ENCODE results near the gene PODXL.

PODXL gene

GRCh38 chr7:131499801-131500200 is 56.6 kb downstream of the PODXL start:
- H3K4me1 ChIP-seq: peaks cover 0 to 25% (median 10%) of the 10 kb centered on the region in 4 donors
- peaks cover 6 to 35% (median 13%) of the 10 kb centered on the region in 3 donors for H3K36me3 ChIP-seq
- DNase-seq: no peak
- H3K27me3 ChIP-seq: no peaks in the 10 kb centered on the region
- TF ChIP-seq CTCF (IDR thresholded peaks at IDR 0.05): no peak
- intact Hi-C loops (cut with DNase I; ENCODE audit: low total_unique reads): no loop called here
- no peak overlapping the region for H3K27ac ChIP-seq
- H3K4me3 ChIP-seq: no peak overlapping the region
- no peaks in the 10 kb centered on the region for H3K9me3 ChIP-seq

- Histone ChIP-seq H3K4me3 (no peak overlapping the region), H3K36me3 (peaks cover 6 to 35% (median 13%) of the 10 kb centered on the region in 3 donors), H3K4me1 (peaks cover 0 to 21% (median 6%) of the 10 kb centered on the region in 4 donors), H3K9me3 (no peaks in the 10 kb centered on the region), H3K27me3 (no peaks in the 10 kb centered on the region), H3K27ac (no peak overlapping the region)
- TF ChIP-seq CTCF (IDR thresholded peaks at IDR 0.05): no peak
- no peak for DNase-seq
- intact Hi-C loops (cut with DNase I; ENCODE audit: low total_unique reads): no loop called here
Observed at GRCh38 chr7:131498237-131498885, 58.1 kb downstream of the PODXL start.

- peaks cover 0 to 12% (median 2%) of the 10 kb centered on the region in 4 donors for H3K4me1 ChIP-seq
- no peaks in the 10 kb centered on the region for H3K27me3 ChIP-seq
- H3K36me3 ChIP-seq: peaks cover 6 to 35% (median 13%) of the 10 kb centered on the region in 3 donors
- no peak for DNase-seq
- intact Hi-C loops (cut with DNase I; ENCODE audit: low total_unique reads): no loop called here
- H3K9me3 ChIP-seq: no peaks in the 10 kb centered on the region
- no peak for TF ChIP-seq CTCF (IDR thresholded peaks at IDR 0.05)
- H3K27ac ChIP-seq: no peak overlapping the region
- no peak overlapping the region for H3K4me3 ChIP-seq
Observed at GRCh38 chr7:131497454-131497853, 59.0 kb downstream of the PODXL start.

- no peak for TF ChIP-seq CTCF (IDR thresholded peaks at IDR 0.05)
- intact Hi-C loops (cut with DNase I; ENCODE audit: low total_unique reads): no loop called here
- H3K36me3 ChIP-seq: peaks cover 6 to 35% (median 13%) of the 10 kb centered on the region in 3 donors
- no peak for DNase-seq
- H3K4me3 ChIP-seq: no peak overlapping the region
- peaks cover 0 to 11% (median 0%) of the 10 kb centered on the region in 4 donors for H3K4me1 ChIP-seq
- H3K9me3 ChIP-seq: no peaks in the 10 kb centered on the region
- H3K27ac ChIP-seq: no peak overlapping the region
- H3K27me3 ChIP-seq: no peaks in the 10 kb centered on the region
Observed at GRCh38 chr7:131495669-131496498, 60.5 kb downstream of the PODXL start.

- intact Hi-C loops (cut with DNase I; ENCODE audit: low total_unique reads): no loop called here
- Histone ChIP-seq H3K27me3 (no peaks in the 10 kb centered on the region), H3K9me3 (no peaks in the 10 kb centered on the region), H3K4me1 (peaks cover 0 to 11% (median 0%) of the 10 kb centered on the region in 4 donors), H3K36me3 (peaks cover 6 to 32% (median 13%) of the 10 kb centered on the region in 3 donors), H3K4me3 (no peak overlapping the region), H3K27ac (no peak overlapping the region)
- no peak for TF ChIP-seq CTCF (IDR thresholded peaks at IDR 0.05)
- no peak for DNase-seq
Observed at GRCh38 chr7:131494182-131494581, 62.2 kb downstream of the PODXL start.

Data from tibial artery (tissue), 4 donors.